ENCODE data around the gene AHNAK2. TPM values are rescaled to one million over a fixed set of nuclear protein-coding genes. Genes with fewer than 3 reads are reported as not detected.

The AHNAK2 gene
- total and polyA plus RNA-seq, 2 donors (not counting 1 experiment from before 2014, with no cell fraction given) = 6.6 to 106 TPM

- TF ChIP-seq, protein P1, sequence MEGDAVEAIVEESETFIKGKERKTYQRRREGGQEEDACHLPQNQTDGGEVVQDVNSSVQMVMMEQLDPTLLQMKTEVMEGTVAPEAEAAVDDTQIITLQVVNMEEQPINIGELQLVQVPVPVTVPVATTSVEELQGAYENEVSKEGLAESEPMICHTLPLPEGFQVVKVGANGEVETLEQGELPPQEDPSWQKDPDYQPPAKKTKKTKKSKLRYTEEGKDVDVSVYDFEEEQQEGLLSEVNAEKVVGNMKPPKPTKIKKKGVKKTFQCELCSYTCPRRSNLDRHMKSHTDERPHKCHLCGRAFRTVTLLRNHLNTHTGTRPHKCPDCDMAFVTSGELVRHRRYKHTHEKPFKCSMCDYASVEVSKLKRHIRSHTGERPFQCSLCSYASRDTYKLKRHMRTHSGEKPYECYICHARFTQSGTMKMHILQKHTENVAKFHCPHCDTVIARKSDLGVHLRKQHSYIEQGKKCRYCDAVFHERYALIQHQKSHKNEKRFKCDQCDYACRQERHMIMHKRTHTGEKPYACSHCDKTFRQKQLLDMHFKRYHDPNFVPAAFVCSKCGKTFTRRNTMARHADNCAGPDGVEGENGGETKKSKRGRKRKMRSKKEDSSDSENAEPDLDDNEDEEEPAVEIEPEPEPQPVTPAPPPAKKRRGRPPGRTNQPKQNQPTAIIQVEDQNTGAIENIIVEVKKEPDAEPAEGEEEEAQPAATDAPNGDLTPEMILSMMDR (conservative IDR thresholded peaks at IDR 0.05 in 1 of 2, IDR thresholded peaks at IDR 0.05 in 1 of 2; ENCODE audit: low read depth in 1 of 2, low read length in 2 of 2) = no peak
- TF ChIP-seq EZH2 (IDR thresholded peaks at IDR 0.05; ENCODE audit: low read length, missing control alignments) = no peak
- no peak overlapping the region for H3K4me3 ChIP-seq (replicated peaks in 1 of 4; ENCODE audit: control extremely low read depth in 1 of 4, insufficient read depth in 1 of 4, low read depth in 3 of 4, low read length in 4 of 4)
- no peaks in the 10 kb centered on the region for H3K79me2 ChIP-seq (ENCODE audit: control insufficient read depth, insufficient read depth, low read length)
- H3K27ac ChIP-seq (ENCODE audit: insufficient read depth, low read length) = no peak overlapping the region
- DNase-seq (ENCODE audit: low read depth in 2 of 2) = no peak
- H3K4me1 ChIP-seq (ENCODE audit: control insufficient read depth, extremely low read depth, insufficient read depth, low read length) = no peaks in the 10 kb centered on the region
- no peak overlapping the region for H2AFZ ChIP-seq (ENCODE audit: low read length)
- no peak overlapping the region for H3K9ac ChIP-seq (ENCODE audit: insufficient read depth, low read length)
- H3K9me3 ChIP-seq (ENCODE audit: control insufficient read depth, insufficient read depth, low read depth, low read length) = no peaks in the 10 kb centered on the region
- no peaks in the 10 kb centered on the region for H3K27me3 ChIP-seq (ENCODE audit: control insufficient read depth, insufficient read depth, low read length)
- H3K36me3 ChIP-seq (ENCODE audit: control insufficient read depth, insufficient read depth, low read length) = peaks cover 3% of the 10 kb centered on the region
- H4K20me1 ChIP-seq (ENCODE audit: control insufficient read depth, extremely low read depth, insufficient read depth, low read length) = no peaks in the 10 kb centered on the region
- no peak overlapping the region for H3K4me2 ChIP-seq (ENCODE audit: extremely low read depth, insufficient read depth, low read length)
These were observed 83.6 kb downstream of the AHNAK2 start for GRCh38 chr14:104894331-104895206.

- Histone ChIP-seq H2AFZ (ENCODE audit: low read length) (no peak overlapping the region), H3K27me3 (ENCODE audit: control insufficient read depth, insufficient read depth, low read length) (no peaks in the 10 kb centered on the region), H3K9ac (ENCODE audit: insufficient read depth, low read length) (no peak overlapping the region), H3K4me1 (ENCODE audit: control insufficient read depth, extremely low read depth, insufficient read depth, low read length) (no peaks in the 10 kb centered on the region), H3K4me3 (replicated peaks in 1 of 4; ENCODE audit: control extremely low read depth in 1 of 4, insufficient read depth in 1 of 4, low read depth in 3 of 4, low read length in 4 of 4) (no peak overlapping the region), H3K79me2 (ENCODE audit: control insufficient read depth, insufficient read depth, low read length) (no peaks in the 10 kb centered on the region), H3K9me3 (ENCODE audit: control insufficient read depth, insufficient read depth, low read depth, low read length) (no peaks in the 10 kb centered on the region), H3K27ac (ENCODE audit: insufficient read depth, low read length) (no peak overlapping the region), H3K4me2 (ENCODE audit: extremely low read depth, insufficient read depth, low read length) (no peak overlapping the region), H4K20me1 (ENCODE audit: control insufficient read depth, extremely low read depth, insufficient read depth, low read length) (no peaks in the 10 kb centered on the region), H3K36me3 (ENCODE audit: control insufficient read depth, insufficient read depth, low read length) (peaks cover 3% of the 10 kb centered on the region)
- TF ChIP-seq, protein P1 (conservative IDR thresholded peaks at IDR 0.05 in 1 of 2, IDR thresholded peaks at IDR 0.05 in 1 of 2; ENCODE audit: low read depth in 1 of 2, low read length in 2 of 2) = no peak
- TF ChIP-seq EZH2 (IDR thresholded peaks at IDR 0.05; ENCODE audit: low read length, missing control alignments) = no peak
- no peak for DNase-seq (ENCODE audit: low read depth in 2 of 2)
These were observed 84.6 kb downstream of the AHNAK2 start for GRCh38 chr14:104893435-104894207.

Data from fibroblast of lung (primary cell).